ENCODE results near the gene ZMAT5.

Gene ZMAT5

GRCh38 chr22:29766632-29767170 is at the start of gene ZMAT5:
ZMAT5 (minus strand) TSS chr22:29767007; CDS start chr22:29748544, 18,463 bp downstream.
- DNase-seq = peak; percentile 79

- DNase-seq = no peak
These were observed 49.7 kb upstream of the ZMAT5 start for GRCh38 chr22:29816539-29816938.

DNA sequence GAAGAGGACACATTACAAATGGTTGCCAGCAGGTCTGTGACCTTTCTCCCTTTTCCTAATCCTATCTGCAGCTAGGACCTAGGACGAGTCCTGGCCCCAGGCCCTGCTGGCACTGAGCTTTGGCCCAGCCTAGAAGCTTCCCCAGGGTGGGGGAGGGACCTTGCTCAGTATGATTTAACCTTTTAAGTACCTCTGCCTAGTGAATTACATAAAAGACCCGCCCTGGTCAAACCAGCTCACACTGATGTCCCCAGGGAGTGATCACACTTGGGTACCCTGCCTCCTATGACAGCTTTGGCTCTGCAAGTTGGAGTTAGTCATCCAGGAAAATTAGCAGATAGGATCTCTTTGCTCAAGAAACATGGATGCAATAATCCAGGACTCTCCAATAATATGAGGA is 49.3 kb upstream of the ZMAT5 start:
- DNase-seq = no peak

DNA sequence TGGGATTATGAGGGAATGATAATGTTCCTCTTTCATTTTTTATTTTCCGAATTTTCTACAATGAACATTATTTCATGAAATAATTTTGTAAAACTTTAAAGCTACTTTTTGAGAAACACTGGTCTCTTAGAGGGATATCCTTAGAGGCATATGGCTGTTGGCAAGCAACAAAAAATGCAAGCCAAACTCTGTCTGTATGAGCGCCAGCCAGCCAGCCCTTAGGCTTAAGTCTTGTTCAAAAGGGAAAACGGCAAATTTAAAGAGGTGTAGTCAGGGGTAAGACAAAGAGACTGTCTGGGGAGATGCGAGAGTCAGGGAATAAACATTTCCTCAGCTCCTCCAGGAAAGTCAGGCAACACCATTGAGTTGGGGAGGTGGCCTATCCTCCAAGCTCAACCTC is 48.8 kb upstream of the ZMAT5 start:
- no peak for DNase-seq

GRCh38 chr22:29814003-29814402 is 47.2 kb upstream of the ZMAT5 start:
- no peak for DNase-seq

GRCh38 chr22:29813563-29813962 is 46.8 kb upstream of the ZMAT5 start:
- DNase-seq = no peak

- no peak for DNase-seq
These were observed 46.3 kb upstream of the ZMAT5 start for GRCh38 chr22:29813126-29813525.

DNA sequence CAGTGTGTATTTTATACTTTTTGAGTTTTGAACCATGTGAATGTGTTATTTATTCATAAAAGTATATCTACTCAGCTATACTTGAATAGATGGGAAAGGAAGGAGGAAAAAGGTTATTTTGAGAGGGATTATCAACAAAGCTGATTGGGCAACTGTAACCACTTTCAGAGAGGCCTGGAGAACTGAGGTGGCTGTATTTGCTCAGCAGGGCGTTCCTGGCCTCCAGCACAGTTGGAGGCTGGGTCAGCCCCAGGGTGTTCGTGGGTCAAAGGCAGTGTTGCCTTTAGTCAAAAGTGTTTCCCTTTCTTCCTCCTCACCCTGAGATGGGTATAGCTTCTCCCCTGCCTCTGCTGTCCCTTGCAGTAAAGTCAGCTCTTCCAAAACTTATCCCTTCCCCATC is 44.6 kb upstream of the ZMAT5 start:
- no peak for DNase-seq

DNA sequence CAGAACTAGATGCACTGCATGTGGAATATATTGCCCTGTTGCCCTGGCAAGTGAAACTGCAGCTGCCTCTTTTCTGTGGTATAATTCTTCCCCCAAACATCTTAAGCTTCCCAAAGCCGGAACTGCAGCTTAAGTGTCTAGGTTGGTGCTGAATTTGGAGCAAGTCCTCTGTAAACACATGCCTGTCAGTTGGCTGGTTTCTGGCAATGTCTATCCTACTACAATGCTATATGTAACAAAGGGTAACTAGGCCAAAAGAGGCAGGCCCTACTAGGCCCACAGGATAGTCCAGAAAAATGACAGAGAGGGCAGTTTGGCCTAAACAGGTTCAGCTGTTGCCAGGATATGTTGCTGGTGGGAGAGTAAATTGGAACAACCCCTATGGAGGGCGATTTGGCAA is 43.4 kb upstream of the ZMAT5 start:
- DNase-seq = no peak

DNA sequence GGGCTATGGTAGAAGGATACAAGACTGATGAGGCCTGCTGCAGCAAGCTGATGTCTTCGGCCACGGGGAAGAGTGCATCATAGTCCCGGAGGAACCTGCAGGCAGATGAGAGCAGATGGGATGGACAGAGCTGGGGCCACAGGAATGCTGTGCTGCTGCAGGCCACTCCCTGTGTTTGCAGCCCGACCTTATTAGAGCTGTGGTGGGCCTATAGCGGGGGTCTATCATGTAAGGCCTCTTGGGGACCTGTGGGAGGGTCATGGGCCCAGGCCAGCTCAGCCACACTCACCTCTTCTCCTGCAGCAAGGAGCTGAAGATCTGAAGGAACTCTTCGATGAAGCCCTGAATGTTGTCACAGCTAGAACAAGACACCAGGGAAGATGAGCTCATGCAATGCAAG is 39.4 kb upstream of the ZMAT5 start:
- DNase-seq = no peak

DNA sequence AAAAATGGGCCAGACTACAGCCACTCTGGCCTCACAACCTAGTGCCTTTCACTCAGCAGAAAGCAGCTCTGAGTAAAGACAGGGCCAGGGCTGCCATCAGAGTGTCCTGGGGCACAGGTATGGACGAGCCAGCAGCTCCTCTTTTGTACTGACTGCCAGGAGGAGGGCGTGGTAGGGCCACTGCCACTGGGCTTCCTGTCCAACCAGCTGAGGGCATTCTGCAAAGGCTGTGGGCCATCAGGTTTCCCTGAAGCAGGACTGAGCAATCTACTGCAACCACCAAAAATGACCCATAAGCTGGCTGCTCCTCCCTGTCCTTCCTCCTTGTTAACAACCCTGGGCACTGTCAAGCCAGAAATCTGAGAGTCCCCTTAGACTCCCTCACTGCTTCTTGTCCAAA is 38.2 kb upstream of the ZMAT5 start:
- DNase-seq = no peak

- DNase-seq = no peak
These were observed 36.4 kb upstream of the ZMAT5 start for GRCh38 chr22:29803190-29803589.

- no peak for DNase-seq
These were observed 35.0 kb upstream of the ZMAT5 start for GRCh38 chr22:29801796-29802195.

DNA sequence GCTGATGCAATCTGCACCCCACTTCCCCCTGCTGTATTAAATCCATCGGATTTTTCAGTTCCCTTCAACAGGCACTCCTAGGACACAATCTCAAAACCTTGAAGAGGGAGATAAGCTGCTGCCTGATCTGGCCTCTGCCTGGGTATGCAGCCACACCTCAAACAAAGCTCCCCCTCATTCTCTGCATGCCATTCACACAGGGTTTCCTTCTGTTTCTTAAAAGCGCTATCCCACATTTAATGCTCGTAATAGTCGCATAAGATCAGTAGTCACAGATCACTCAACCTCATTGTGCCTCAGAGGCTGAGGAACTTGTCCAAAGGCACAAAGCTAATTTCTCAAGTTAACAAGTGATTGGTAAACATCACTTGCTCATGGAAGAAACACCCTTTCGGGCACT is 34.3 kb upstream of the ZMAT5 start:
- DNase-seq = no peak

DNA sequence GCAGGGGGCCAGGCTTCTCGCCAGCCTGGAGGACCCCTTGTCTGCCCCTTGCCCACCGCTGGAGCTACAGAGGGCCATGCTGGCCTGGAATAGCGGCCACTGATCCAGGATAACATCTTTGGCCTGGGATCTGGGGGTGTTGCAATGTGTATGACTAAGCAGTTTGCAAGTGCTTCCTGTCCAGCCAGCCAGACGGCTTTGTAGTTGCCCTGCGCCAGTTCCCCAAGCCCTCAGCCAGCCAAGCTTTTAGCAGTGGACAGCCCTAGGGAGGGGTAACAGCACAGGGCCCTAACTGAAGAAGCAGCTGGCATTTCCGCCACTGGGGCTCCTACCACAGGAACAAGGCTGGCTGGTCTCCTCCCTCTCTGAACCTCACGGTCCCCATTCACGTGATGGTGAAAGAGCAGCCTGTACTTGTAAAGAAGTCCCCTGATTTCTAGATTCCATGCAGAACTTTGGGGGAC is 32.4 kb upstream of the ZMAT5 start:
- no peak for DNase-seq

DNA sequence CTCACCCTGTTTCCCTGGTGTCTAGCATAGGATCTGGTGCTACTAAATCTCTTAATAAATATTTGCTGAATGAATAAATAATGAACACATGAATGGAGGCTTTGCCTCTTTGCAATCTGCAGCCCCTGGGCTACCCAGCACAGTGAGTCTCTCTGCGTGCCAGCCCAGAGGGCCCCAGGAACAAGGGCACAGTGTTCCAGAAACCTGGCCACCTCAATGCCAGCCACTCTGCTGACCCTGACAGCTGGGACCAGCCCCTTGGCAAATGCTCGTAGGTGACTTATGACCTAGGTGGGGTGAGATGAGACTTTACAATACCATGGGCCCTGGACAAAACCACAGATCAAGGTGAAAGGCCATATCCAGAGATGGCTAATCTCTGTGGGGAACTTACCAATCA is 32.0 kb upstream of the ZMAT5 start:
- DNase-seq = no peak

DNA sequence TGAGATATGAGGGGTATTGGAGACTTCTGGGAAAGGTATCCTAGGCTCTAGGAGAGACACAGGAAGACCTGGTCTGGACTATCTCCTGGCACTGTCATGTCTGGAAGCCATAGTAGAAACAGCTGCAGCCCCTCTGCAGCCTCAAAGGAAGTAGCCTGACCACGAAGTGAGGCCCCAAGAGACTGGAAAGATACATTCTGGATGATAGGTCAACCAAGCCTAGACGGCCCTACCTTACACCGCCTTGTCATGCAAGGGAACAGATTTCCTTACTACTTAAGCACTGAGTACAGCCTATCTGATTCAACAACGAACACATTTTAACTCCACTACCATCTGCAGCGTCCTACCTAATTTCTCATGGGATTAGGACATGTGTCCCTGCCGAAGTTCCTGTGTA is 31.5 kb upstream of the ZMAT5 start:
- no peak for DNase-seq

DNA sequence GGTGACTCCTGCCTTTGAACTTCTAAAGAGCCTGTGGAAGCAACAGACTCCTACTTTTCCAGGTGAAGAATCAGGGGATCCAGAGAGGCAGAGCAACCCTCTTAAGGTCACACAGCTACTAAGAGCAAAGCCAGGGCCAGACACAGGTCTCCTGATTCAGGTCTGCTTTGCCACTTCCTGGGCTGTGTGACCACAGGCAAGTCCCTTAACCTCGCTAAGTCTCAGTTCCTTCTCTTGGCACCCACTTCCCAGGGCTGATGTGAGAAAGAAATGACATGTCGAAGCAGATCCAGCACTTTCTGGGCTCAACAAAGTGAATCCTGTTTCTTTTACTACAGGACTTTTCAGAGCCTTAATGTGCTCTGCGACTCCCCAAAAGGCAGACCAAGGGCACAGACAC is 30.5 kb upstream of the ZMAT5 start:
- no peak for DNase-seq

DNA sequence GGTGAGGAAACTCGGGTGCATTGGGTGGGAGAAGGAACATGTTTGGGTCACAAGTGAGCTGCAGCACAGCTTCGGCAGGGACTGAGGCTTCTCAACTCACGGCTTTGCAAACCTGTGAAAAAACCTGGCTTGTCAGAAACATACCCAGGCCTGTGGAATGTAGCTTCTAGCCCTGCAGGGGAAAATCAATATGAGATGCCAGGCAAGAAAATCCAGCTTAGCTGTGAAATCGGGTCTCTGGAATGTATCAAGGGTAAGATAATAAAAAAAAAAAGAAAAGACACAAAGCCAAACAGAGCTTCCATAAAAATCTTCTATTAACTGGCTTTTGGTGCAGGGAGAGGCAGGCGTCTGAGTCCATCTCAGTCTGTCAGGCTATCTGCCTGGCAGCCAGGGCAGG is 28.9 kb upstream of the ZMAT5 start:
- no peak for DNase-seq

DNA sequence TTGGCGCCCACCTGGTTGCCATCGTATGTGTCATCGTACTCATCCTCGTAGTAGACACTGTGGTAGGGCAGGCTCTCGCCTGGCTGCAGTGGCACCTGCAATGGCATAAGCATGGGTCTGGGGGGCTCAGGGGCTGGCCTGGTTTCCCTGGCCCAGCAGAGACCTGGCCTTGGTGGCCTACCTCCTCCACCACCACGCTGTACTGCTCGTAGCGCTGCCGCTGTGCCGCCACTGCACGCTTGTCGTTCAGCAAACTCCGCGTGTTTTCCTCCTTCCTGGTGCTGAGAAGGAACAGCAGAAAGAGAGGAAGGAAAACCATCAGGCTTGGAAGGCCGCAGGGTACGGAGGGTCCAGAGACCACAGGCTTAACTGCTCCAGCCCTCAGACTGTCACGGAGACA is 26.6 kb upstream of the ZMAT5 start:
- DNase-seq = no peak

DNA sequence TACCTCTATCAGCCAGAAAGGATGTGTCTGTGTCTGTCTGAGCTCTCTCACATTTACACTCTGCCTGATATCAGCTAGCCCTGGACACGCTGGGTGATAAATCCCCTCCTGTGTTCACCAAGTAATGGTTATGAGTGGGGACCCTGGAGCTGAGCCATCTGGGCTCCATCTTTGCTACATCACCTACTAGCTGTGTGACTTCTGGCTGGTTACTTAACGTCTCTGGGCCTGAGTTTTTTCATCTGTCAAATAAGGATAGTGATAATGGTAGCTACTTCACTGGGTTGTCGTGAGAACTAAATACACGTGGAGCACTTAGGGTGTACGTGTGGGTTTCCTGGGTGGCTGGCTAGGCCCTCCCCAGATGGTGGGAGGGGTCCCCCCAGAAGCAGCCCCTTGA is 23.3 kb upstream of the ZMAT5 start:
- DNase-seq = no peak

GRCh38 chr22:29788339-29789279 is 21.8 kb upstream of the ZMAT5 start:
- no peak for DNase-seq

GRCh38 chr22:29787371-29787980 is 20.7 kb upstream of the ZMAT5 start:
- no peak for DNase-seq

DNA sequence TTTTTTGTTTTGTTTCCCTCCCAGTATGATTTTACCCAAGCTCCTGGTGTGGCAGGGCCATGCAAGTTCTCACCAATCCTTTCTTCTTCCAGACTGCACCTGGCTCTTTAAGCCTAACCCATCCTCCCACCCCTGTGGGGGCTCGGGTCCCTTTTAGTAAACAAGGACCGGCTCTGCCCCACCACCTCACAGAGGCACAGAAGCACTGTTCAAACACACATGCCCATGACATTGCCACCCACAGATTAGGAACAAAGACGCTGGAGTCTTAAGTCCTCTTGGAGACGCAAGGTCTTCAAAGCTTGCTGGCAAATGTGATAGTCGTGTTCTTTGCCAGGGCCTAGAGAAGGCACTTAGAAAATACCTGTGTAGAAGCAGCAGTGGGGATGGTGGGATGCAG is 19.2 kb upstream of the ZMAT5 start:
- no peak for DNase-seq

Data from NCI-H774 (cell line).